CD1c-positive myeloid dendritic cell (primary cell): ENCODE data around the gene COPS7A.
"Not testable (repeated sequence)": the region's sequence is repeated elsewhere in the genome, so short reads cannot be mapped to it uniquely, and the experiment has no call there.

Experiments used
- DNase-seq: peaks from one replicate; pipeline ENCODE4 v3.0.0-alpha.2; 2016; ENCODE audit errors: extremely low spot score

Gene COPS7A

GRCh38 chr12:6701078-6701768 is 22.6 kb upstream of the COPS7A start:
- DNase-seq, result no peak

GRCh38 chr12:6703631-6704030 is 20.2 kb upstream of the COPS7A start:
- DNase-seq, result peak; percentile 16

- not testable (repeated sequence) for DNase-seq
These were observed 15.5 kb upstream of the COPS7A start for GRCh38 chr12:6708351-6708750.

GRCh38 chr12:6708960-6709394 is 14.9 kb upstream of the COPS7A start:
- no peak for DNase-seq

- DNase-seq, result not testable (repeated sequence)
These were observed 7.6 kb upstream of the COPS7A start for GRCh38 chr12:6716031-6716873.

GRCh38 chr12:6716874-6717437 is 6.9 kb upstream of the COPS7A start:
- no peak for DNase-seq

GRCh38 chr12:6722863-6723262 is 983 bp upstream of the COPS7A start:
- no peak for DNase-seq

GRCh38 chr12:6724409-6724797 is 557 bp downstream of the COPS7A start:
- peak; percentile 77 for DNase-seq

- no peak for DNase-seq
These were observed 1.5 kb downstream of the COPS7A start for GRCh38 chr12:6725350-6725749.

GRCh38 chr12:6729186-6729585 is 5.3 kb downstream of the COPS7A start:
- no peak for DNase-seq

- DNase-seq, result no peak
These were observed 6.3 kb downstream of the COPS7A start for GRCh38 chr12:6730169-6730568.

GRCh38 chr12:6734506-6735387 is 10.9 kb downstream of the COPS7A start:
- DNase-seq, result no peak

- DNase-seq, result peak; percentile 55
These were observed 11.8 kb downstream of the COPS7A start for GRCh38 chr12:6735448-6736191.

GRCh38 chr12:6736754-6737153 is 12.9 kb downstream of the COPS7A start:
- DNase-seq, result no peak

GRCh38 chr12:6742080-6742479 is 18.2 kb downstream of the COPS7A start:
- not testable (repeated sequence) for DNase-seq

- no peak for DNase-seq
These were observed 19.0 kb downstream of the COPS7A start for GRCh38 chr12:6742834-6743233.

- not testable (repeated sequence) for DNase-seq
These were observed 19.5 kb downstream of the COPS7A start for GRCh38 chr12:6743300-6743699.

- peak; percentile 90 for DNase-seq
These were observed 22.1 kb downstream of the COPS7A start for GRCh38 chr12:6745741-6746525.

- peak; percentile 38 for DNase-seq
These were observed 23.4 kb downstream of the COPS7A start for GRCh38 chr12:6747216-6747615.

- no peak for DNase-seq
These were observed 24.9 kb downstream of the COPS7A start for GRCh38 chr12:6748761-6749160.
